HG02852 (cell line): ENCODE results near the gene ARFGEF2.
"Not testable (repeated sequence)": the region's sequence is repeated elsewhere in the genome, so short reads cannot be mapped to it uniquely, and the experiment has no call there.

Source experiments
- ATAC-seq: cut with Tn5 transposase; IDR thresholded peaks from one replicate; pipeline ENCODE4 v1.9.1; 2021; ENCODE audit warnings: mild to moderate bottlenecking, moderate library complexity; ENCODE audit not compliant: unreplicated experiment

ARFGEF2 gene

DNA sequence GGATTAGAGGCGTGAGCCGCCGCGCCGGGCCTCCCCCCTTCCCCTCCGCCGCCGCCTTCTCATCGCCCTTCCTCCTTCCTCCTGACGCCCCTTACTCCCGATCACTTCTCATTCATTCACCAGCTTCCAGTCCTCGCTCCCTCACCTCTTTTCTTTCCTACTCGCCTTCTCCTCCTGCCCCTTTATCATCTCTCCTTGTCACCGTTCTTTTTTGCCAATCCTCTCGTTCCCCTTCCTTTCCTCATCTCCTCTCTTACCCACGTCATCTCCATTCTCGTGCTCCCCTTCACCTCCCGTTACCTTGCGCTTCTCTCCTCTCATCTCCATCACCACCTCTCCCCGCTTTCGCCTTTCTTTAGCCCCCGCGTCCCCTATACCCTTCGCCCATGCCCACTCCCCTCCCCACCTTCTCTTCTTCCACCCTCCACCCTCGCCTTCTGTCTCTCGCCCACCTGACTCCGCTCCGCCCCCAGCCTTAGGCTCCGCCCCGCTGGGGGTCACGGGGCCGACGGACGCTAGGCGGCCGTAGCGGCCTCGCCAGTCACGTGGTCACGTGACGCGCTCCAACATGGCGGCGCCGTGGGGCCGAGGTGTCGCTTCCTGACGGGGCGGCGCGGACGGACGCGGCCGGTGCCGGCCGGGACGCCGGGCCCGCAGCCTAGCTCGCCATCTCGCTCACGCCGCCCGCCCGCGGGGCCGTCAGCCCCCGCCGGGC is at the start of gene ARFGEF2:
ARFGEF2 (plus strand) TSS at position 544 of the 715 bp plus-strand sequence. CDS start 179 bp downstream, outside the sequence.
- peak; percentile 84 for ATAC-seq

DNA sequence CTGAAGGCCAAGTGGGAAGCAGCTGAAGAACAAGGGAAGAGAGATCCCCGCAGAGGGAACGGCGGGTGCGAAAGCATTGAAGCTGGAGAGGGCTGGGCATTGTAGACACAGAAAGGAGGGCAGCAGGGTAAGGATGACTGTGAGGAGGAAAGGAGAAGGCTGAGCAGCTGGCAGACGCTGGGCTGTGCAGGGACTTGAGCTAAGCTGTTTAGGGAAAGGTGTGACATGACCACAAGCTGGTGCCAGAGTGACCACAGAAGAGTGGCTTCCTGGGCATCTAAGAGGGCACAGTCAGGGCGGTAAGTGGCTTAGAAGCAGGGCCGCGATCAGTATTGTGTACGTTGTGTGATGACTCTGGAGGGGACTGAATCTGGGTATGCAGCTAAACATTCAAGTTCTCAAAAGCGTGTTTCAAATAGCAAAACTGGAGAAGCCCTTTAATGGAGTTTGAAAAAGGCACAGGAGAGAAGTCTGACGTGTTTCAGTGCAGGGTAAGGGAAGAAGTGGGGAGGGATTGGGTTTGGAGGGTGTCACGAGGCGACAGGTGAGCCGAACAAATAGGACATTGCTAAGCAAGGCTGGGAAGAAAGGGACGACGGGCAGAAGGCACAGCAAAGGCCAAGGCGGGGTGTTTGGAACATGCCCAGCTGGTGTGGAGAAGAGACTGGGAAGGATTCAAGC is 46.1 kb upstream of the ARFGEF2 start:
- no peak for ATAC-seq

DNA sequence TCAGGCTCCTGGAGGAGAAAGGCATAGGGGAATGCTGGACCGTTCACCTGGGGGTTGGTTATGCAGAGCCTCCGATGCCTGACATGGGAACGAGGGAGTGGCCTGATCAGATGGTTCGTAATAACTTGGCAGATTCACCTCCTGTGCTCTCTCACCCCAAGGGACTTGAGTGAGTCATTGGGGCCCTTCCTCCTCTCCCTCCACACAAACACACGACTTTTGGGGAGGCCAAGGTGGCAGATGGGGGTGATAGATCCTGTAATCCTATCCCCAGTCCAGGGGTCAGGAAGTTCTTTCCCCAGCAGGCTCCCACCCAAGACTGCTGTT is 45.6 kb upstream of the ARFGEF2 start:
- no peak for ATAC-seq

DNA sequence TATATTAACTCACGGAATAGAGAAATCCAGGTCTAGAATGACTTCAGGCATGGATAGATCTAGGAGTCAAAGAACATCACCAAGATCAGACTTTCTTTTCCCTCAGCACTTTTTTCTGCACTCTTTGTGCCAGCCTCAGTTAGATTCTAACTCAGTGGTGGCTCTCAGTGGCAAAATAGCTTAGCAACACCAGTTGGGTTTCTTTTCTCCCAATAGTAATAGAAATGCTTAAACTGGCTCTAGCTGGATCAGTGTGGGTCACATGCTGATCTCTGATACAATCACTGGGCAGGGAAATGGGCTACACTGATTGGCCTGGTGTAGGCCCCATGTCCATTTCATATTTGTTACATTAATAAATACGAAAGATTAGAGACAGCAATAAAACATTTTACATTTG is 44.2 kb upstream of the ARFGEF2 start:
- ATAC-seq: no peak

DNA sequence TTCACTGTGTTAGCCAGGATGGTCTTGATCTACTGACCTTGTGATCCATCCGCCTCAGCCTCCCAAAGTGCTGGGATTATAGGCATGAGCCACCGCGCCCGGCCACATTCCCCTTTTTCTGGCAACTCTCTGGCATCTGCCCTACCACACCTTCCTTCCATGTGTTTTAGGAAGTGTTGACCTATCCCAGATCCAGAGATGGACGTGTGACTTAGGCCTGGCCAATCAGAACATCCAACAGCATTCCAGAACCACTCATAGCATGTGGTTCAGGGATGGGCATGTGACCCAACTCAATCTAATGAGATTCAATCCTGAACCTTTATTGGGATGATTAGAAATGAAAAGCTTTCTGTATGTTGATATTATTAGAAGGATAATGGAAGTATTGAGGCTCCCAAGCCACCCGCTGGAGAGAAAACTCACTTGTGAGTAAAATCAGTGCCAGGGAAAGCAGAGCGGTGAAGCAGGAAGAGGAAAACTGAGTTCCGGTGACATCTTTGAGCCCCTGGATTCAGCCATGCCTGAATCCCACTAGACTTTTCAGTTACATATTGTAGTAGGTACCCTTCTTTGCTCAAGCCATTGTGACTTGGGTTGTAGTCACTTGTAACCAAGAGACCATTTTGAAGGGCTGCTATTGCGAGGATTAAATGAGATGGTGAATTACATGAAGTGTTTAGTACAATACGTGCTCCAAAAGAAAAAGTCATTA is 42.8 kb upstream of the ARFGEF2 start:
- ATAC-seq: no peak

DNA sequence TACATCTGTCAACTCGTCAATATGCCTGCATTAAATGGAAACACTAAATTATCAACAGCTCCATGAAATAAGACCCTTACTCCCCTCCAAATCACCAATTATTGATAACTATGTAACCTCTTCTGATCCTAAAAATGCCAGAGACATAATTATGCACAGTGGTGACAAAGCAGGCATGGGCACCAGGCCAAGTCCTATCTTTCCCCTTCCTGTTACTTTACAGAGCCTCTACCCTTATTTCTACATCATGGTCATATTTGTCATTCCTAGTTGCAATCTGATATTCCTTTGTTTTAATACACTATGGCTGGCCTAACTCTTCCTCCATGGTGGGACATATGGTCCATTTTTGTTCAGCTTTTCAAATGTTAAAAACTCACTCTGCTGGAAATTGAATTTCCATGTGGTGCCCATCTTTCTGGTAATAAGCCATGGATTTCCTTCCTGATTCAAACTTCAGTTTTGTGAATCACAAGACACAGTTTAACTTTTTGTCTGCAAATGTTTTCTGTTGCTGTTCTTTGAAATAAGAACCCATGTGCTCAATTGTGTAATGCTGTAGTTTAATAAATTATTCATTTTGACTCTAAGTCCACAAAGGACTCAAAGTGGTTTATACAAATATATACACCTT is 41.8 kb upstream of the ARFGEF2 start:
- ATAC-seq: no peak

DNA sequence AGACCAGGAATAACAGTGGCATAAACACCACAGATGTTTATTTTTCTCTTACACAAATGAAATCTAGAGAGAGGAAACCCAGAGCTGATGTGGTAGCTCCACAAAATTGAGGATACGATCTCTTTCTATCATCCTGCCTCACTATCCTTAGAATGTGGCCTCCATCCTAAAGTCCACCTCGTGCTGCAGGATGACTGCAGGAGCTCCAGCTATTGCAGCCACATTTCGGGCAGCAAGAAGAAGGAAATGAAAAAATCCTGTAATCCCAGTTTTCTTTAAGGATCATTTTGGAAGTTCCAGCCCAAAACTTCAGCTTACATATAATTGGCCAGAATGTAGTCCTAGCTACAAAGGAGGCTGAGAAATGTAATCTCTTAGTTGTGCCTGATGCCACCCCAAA is 41.2 kb upstream of the ARFGEF2 start:
- no peak for ATAC-seq

DNA sequence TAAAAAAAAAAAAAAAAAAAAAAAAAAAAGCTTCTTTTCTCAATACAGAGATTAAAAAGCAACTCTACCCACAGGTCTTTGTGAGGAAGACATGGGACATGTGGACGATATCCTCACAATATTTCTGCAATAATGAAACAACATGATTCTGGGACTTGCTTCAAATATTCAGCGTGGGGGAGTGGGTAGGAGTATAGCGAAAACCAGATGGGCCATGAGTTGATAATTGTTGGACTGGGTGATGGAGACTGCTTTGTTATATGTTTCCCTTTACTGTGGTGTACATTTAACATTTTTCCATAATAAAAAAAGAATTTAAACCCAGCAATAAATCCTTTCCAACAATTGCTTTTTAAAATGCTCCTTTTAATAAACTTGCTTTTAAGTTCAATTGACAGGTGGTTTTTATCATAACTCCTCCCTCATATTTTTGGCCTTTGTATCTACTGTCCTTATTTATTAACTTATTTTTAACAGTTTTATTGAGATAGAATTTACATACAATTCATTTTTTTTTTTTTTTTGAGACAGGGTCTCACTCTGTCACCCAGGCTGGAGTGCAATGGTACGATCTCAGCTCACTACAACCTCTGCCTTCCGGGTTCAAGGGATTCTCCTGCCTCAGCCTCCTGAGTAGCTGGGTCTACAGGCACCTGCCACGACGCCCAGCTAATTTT is 40.4 kb upstream of the ARFGEF2 start:
- ATAC-seq: no peak

DNA sequence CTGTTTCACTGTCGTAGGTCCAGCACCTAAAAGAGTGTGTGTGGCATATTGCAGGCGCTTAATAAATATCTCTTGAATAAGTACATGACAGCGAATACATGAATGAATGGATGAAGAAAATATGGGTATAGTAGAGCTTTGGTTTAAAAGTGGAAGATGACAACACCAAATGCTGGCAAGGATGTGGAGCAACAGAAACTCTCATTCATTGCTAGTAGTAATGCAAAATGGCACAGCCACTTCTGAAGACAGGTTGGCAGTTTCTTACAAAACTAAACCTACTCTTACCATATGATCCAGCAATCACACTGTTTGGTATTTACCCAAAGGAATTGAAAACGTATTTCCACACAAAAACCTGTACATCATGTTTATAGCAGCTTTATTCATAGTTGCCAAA is 36.3 kb upstream of the ARFGEF2 start:
- no peak for ATAC-seq

DNA sequence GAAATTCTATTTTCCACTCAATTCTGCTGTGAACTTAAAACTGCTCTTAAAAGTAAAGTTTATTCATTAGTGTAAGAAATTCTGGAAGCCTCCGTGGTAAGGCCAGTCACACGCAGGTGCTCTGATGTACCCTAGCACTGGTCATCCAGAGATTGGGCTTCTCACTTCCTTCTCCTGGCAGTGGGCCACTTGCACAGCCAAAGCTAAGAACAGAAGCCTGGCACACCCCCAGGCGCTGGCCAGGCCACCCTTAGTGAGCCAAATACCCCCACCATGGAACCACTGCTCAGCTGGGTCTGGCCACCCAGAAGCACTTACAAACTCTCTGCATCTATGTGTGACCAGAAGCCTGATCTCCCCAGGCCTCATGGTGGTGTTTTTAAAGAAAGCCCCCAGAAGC is 35.3 kb upstream of the ARFGEF2 start:
- ATAC-seq: no peak

DNA sequence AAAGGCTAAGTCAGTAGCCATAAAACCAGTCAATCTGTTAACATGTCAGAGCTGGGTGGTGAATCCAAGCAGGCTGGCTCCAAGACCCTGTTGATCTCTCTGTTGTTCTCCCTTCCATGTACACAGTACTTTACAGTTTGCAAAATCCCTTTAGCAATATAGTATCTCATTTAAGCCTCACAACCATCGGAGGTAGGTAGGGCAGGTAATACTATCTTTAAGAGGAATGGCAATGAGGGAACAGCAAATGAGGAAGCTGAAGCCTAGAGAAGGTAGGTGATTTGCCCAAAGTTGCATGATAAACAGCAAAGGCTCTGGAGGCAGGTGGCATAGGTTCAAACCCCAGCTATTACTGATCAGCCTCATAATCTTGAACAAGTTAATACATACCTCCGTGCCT is 34.7 kb upstream of the ARFGEF2 start:
- ATAC-seq: no peak

DNA sequence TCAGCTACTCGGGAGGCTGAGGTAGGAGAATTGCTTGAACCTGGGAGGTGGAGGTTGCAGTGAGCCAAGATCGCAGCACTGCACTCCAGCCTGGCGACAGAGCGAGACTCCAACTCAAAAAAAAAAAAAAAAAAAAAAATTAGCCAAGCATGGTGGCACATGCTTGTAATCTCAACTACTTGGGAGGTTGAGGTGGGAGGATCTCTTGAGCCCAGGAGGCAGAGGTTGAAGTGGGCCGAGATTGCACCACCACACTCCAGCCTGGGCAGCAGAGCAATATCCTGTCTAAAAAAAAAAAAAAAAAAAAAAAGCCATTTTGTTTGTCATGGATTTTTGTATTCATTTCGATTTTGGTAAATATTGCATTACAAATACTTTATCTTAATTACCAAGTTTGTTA is 33.0 kb upstream of the ARFGEF2 start:
- ATAC-seq: not testable (repeated sequence)

DNA sequence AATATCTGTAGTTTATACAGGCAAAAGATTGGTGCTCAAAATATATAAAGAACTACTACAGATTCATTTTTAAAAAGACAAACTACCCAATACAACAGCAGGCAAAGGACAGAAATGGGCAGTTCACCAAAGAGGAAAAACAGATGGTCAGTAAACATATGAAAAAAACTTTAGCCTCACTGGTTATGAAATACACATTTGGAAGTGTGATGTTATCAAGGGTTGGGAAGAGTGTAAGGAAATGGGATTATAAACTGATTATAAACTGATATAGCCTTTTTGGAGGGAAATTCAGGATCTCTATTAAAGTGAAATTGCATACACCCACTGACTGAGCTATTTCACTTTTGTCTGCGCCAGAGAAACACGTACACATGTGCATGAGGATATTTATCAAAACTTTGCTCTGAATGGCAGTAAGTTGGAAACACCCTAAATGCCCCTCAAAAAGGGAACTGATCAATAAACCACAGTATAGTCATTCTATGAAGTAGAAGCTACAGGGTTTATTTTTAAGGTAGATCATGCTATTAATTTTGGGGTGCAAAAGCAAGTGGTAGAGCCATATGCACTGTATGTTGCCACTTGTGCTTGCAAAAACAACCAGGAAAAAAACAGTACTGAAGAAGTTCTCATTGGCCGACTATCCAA is 32.2 kb upstream of the ARFGEF2 start:
- ATAC-seq: no peak

DNA sequence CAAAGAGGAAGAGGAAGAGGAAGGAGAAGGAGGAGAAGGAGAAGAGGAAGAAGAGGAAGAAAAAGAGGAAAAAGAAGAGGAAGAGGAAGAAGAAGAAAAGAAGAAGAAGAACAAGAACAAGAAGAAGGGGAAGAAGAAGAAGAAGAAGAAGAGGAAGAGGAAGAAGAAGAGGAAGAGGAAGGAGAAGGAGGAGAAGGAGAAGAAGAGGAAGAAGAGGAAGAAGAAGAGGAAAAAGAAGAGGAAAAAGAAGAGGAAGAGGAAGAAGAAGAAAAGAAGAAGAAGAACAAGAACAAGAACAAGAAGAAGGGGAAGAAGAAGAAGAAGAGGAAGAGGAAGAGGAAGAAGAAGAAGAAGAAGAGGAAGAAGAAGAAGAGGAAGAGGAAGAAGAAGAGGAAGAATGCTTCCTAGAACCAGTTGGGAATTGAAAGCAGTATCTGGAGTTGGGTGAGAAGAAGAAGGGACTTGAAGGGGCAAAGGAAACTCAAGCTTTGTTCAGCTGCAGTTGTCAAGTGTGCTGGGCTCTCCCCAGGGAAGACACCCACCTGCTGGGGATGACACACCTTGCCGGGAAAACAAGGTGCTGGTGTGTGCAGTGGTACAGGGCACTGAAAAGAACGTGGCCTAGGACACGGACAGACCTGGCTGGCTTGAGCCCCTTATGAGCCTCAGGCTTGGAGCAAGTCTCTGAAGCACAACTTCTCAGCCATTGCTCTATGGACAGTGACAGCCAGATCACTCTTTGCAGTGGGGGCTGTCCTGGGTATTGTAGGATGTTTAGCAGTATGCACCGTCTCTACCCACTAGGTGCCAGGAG is 30.1 kb upstream of the ARFGEF2 start:
- no peak for ATAC-seq

DNA sequence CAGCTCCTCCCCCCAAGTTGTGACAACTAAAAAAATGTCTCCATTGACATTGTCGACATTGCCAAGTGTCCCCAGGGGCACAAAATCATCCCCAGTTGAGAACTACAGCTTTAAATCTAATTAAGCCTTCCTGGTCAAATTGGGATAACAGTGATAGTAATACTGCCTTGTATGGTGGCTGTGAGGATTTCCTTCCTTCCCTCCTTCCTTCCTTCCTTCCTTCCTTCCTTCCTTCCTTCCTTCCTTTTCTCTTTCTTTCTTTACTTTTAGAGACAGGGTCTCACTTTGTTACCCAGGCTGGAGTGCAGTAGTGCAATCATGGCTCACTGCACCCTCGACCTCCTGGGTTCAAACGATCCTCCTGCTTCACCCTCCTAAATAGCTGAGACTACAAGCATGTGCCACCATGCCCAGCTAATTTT is 29.5 kb upstream of the ARFGEF2 start:
- ATAC-seq: no peak

DNA sequence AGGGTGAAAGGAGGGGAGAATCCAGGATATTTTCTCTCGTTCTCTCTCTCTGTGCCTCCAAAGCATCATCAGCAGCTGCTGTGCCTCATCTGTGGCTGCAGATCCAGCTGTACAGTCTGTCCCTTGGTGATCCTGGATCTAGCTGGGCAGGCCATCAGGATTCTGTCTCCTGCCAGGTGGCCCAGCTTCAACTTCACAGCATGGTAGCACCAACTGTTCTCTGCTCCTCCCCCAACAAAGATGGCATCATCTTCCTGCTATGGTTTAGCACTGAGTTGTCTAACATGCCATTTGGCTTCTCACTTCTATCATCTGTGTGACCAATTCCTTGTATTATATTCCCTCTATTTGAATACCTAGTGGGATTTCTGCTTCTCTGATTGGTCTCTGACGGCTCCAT is 28.6 kb upstream of the ARFGEF2 start:
- no peak for ATAC-seq

DNA sequence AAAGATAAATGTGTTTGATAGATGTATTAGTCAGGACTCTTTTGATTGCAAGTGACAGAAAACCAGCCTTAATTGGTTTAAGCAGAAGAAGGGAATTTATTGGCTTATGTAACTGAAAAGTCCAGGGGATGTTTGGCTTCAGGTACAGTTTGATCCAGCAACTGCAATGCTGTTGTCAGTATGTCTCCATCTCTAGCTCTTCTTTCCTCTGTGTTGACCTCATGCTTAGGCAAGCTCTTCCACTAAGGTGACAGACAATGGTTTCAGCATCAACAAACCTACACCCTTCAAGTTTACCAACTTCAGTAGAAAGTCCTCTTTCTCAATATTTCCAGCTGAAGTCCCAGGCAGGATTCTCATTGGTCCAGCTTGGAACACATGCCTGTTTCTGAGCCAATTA is 28.1 kb upstream of the ARFGEF2 start:
- ATAC-seq: no peak

DNA sequence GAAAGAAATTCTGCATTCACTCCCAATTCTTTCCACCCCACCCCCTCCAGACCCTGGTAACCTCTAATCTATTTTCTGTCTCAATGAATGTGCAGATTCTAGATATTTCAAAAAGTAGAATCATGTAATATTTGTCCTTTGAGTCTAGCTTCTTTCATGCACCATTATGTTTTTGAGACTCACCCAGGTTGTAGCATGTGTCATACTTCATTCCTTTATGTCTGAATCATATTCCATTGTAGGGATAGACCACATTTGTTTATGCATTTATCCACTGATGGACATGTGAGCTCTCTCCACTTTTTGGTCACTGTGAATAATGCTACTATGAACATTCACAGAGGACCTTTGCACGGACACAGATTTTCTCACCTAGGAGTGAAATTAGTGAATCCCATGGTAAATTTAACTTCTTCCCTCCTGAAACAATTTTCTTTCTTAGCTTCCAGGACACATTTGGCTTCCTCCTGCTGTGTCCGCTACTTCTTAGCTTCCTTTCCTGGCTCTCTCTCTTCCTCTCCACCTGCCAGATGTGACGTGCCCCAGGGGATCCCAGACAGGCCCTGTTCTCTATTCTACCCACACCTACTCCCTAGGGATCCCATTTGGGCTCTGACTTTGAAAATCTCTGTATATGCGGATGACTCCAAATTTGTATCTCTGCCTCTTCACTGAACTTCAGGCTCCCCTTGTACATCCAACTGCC is 24.1 kb upstream of the ARFGEF2 start:
- no peak for ATAC-seq

DNA sequence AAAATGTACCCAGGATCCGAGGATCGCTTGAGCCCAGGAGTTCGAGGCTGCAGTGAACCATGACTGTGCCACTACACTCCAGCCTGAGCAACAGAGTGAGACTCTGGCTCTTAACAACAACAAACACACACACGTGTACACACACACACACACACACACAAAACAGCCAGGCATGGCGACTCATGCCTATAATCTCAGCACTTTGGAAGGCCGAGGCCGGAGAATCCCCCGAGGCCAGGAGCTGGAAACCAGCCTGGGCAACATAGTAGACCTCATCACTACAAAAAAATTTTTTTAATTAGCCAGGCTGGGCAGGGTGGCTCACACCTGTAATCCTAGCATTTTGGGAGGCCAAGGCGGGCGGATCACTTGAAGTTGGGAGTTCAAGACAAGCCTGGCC is 23.3 kb upstream of the ARFGEF2 start:
- no peak for ATAC-seq
